AG04449 (cell line): Measurements from ENCODE around the gene CENPV.

Experiments
- CTCF ChIA-PET: fragments of 350-600 bp; formaldehyde crosslinking; extraction: SDS; loops from one replicate; lab custom pipeline; 2021; ENCODE audit warnings: antibody characterized with exemption; lab: Yijun Ruan, JAX
- POLR2A ChIA-PET: fragments of 400-600, 350-600 bp; formaldehyde crosslinking; extraction: SDS; loops from one replicate; lab custom pipeline; 2020; ENCODE audit warnings: antibody characterized with exemption, inconsistent platforms; lab: Yijun Ruan, JAX
- DNase-seq: peaks from one replicate; pipeline ENCODE4 v3.0.0-alpha.2; 2010; ENCODE audit warnings: low read depth, low spot score
- H3K4me3 ChIP-seq: 2 replicates; pipeline ENCODE4 v1.5.1; 2011; ENCODE audit warnings: low read depth, mild to moderate bottlenecking, control low read depth, low read length
- CTCF ChIP-seq: IDR thresholded peaks from one replicate; pipeline ENCODE4 v1.5.1; 2011; ENCODE audit warnings: mild to moderate bottlenecking, moderate library complexity, low read length, control low read depth, inconsistent platforms; ENCODE audit not compliant: insufficient read depth; ENCODE audit errors: missing control alignments

The CENPV gene

GRCh38 chr17:16384557-16384956, 31.3 kb upstream of the CENPV start:
- no peak for TF ChIP-seq CTCF
- no peak overlapping the region for H3K4me3 ChIP-seq
- ChIA-PET POLR2A (interaction anchor here (0.8 to 0.9 kb wide), 2 partner anchors 38 to 54 kb away, joined by 3 to 4 read pairs; no protein-coding TSS in a partner anchor), CTCF (interaction anchor here (0.8 to 2.3 kb wide), 4 partner anchors 59 to 137 kb away, joined by 3 to 23 read pairs (median 4); no protein-coding TSS in a partner anchor)
- no peak for DNase-seq

- TF ChIP-seq CTCF, result no peak
- no peak for DNase-seq
- ChIA-PET CTCF (interaction anchor here (1.1 to 2.3 kb wide), 6 partner anchors 10 to 137 kb away, joined by 3 to 16 read pairs (median 3); no protein-coding TSS in a partner anchor), POLR2A (interaction anchor here (4.0 to 4.6 kb wide), 2 partner anchors 35 to 56 kb away, joined by 27 to 58 read pairs; no protein-coding TSS in a partner anchor)
- H3K4me3 ChIP-seq, result no peak overlapping the region
Observed at GRCh38 chr17:16383772-16384287, 30.6 kb upstream of the CENPV start.

- CTCF ChIA-PET, result interaction anchor here (1.1 to 2.3 kb wide), 7 partner anchors 9 to 138 kb away, joined by 3 to 16 read pairs (median 3); no protein-coding TSS in a partner anchor
- no peak overlapping the region for H3K4me3 ChIP-seq
- TF ChIP-seq CTCF, result no peak
- POLR2A ChIA-PET, result interaction anchor here (4.0 to 4.6 kb wide), 2 partner anchors 36 to 57 kb away, joined by 27 to 58 read pairs; no protein-coding TSS in a partner anchor
- no peak for DNase-seq
Observed at GRCh38 chr17:16383216-16383615, 29.9 kb upstream of the CENPV start.

- no peak for DNase-seq
- H3K4me3 ChIP-seq, result peak overlapping the region; percentile 86
- CTCF ChIA-PET, result interaction anchor here (9.9 kb wide), 1 partner anchor 17 kb away, joined by 134 read pairs; no protein-coding TSS in a partner anchor
- POLR2A ChIA-PET, result interaction anchor here (0.6 to 4.6 kb wide), 23 partner anchors 8 to 382 kb away, joined by 3 to 58 read pairs (median 5); partner anchors contain the start of genes CENPV, PIGL and TRPV2
- no peak for TF ChIP-seq CTCF
Observed at GRCh38 chr17:16381496-16381820, 28.2 kb upstream of the CENPV start.

- ChIA-PET POLR2A (interaction anchor here (0.6 to 4.6 kb wide), 37 partner anchors 9 to 209 kb away, joined by 3 to 58 read pairs (median 4); partner anchors contain the start of genes CENPV, NCOR1, PIGL and TRPV2), CTCF (interaction anchor here (9.9 kb wide), 1 partner anchor 16 kb away, joined by 134 read pairs; no protein-coding TSS in a partner anchor)
- H3K4me3 ChIP-seq, result peak within 1 kb of the TSS; percentile 86
- peak; percentile 95 for DNase-seq
- TF ChIP-seq CTCF, result peak; percentile 8
Observed at GRCh38 chr17:16380640-16381495, 27.6 kb upstream of the CENPV start, which contains the start of gene UBB. TSS of gene UBB (plus strand) at chr17:16381091. CDS start at chr17:16381908, 817 bp downstream.
